AG09319 (cell line): ENCODE measurements around the gene RTL5.
"Not testable (repeated sequence)": the region's sequence is repeated elsewhere in the genome, so short reads cannot be mapped to it uniquely, and the experiment has no call there.

Experiments
- DNase-seq: peaks from one replicate; pipeline ENCODE4 v3.0.0-alpha.2; 2010; ENCODE audit warnings: low read depth; ENCODE audit errors: extremely low read depth
- CTCF ChIP-seq: IDR thresholded peaks from 2 replicates; pipeline ENCODE4 v1.5.1; 2011; ENCODE audit warnings: low read depth, mild to moderate bottlenecking, inconsistent platforms, low read length, moderate library complexity

RTL5 gene

GRCh38 chrX:72131317-72132294 lies at the start of gene RTL5:
Gene RTL5, minus strand, starts transcription at chrX:72131915.
- peak; percentile 69 for DNase-seq
- no peak; the same call in 1 of the 2 replicates for TF ChIP-seq CTCF

GRCh38 chrX:72180539-72180938 lies 48.8 kb upstream of the RTL5 start:
- no peak for DNase-seq
- TF ChIP-seq CTCF = no peak

GRCh38 chrX:72176981-72177380 lies 45.3 kb upstream of the RTL5 start:
- no peak for TF ChIP-seq CTCF

GRCh38 chrX:72176289-72176688 lies 44.6 kb upstream of the RTL5 start:
- DNase-seq = not testable (repeated sequence)

More at GRCh38 chrX:72176981-72177380, 45.3 kb upstream of the RTL5 start:
- DNase-seq = no peak

GRCh38 chrX:72169008-72169728 lies 37.5 kb upstream of the RTL5 start:
- no peak for TF ChIP-seq CTCF
- DNase-seq = no peak

- TF ChIP-seq CTCF = no peak
- no peak for DNase-seq
Measured at GRCh38 chrX:72165551-72165950, 33.8 kb upstream of the RTL5 start.

GRCh38 chrX:72159769-72160168 lies 28.1 kb upstream of the RTL5 start:
- no peak for TF ChIP-seq CTCF
- no peak for DNase-seq
